Measurements from ENCODE around the gene HHAT.
A peak's percentile ranks its signal among the peaks of the same experiment; 100 is the strongest.
"Not testable (repeated sequence)": the region's sequence is repeated elsewhere in the genome, so short reads cannot be mapped to it uniquely, and the experiment has no call there.

HHAT gene

GRCh38 chr1:210402560-210402959 is 73.9 kb downstream of the HHAT start:
- Mint-ChIP-seq H3K27me3 (no peaks in the 10 kb centered on the region), H3K36me3 (peaks cover 16% of the 10 kb centered on the region), H3K4me3 (no peak overlapping the region), H3K27ac (no peak overlapping the region), H3K9me3 (no peaks in the 10 kb centered on the region), H3K4me1 (peaks cover 9% of the 10 kb centered on the region)
- ATAC-seq (ENCODE audit: low read depth) (no peak), DNase-seq (ENCODE audit: low spot score in 2 of 2) (no peak)

GRCh38 chr1:210405316-210405715 is 76.6 kb downstream of the HHAT start:
- H3K27ac Mint-ChIP-seq, result no peak overlapping the region
- no peak overlapping the region for H3K4me3 Mint-ChIP-seq
- no peak for ATAC-seq (ENCODE audit: low read depth)
- DNase-seq (ENCODE audit: low spot score in 2 of 2), result no peak
- H3K4me1 Mint-ChIP-seq, result peaks cover 8% of the 10 kb centered on the region
- H3K9me3 Mint-ChIP-seq, result no peaks in the 10 kb centered on the region
- H3K27me3 Mint-ChIP-seq, result no peaks in the 10 kb centered on the region
- peaks cover 19% of the 10 kb centered on the region for H3K36me3 Mint-ChIP-seq

- not testable (repeated sequence) for DNase-seq (ENCODE audit: low spot score in 2 of 2); H3K27ac Mint-ChIP-seq; ATAC-seq (ENCODE audit: low read depth); H3K4me3 Mint-ChIP-seq; H3K4me1 Mint-ChIP-seq; H3K9me3 Mint-ChIP-seq; H3K27me3 Mint-ChIP-seq
- peaks cover 23% of the 10 kb centered on the region for H3K36me3 Mint-ChIP-seq
Observed at GRCh38 chr1:210406341-210406740, 77.6 kb downstream of the HHAT start.

GRCh38 chr1:210407207-210407886 is 78.6 kb downstream of the HHAT start:
- Mint-ChIP-seq H3K4me3 (no peak overlapping the region), H3K36me3 (peaks cover 23% of the 10 kb centered on the region), H3K9me3 (no peaks in the 10 kb centered on the region), H3K4me1 (peaks cover 3% of the 10 kb centered on the region), H3K27me3 (no peaks in the 10 kb centered on the region), H3K27ac (no peak overlapping the region)
- peak; percentile 62 to 73 for DNase-seq (ENCODE audit: low spot score in 2 of 2)
- ATAC-seq (ENCODE audit: low read depth), result peak; percentile 73

GRCh38 chr1:210407887-210408252 is 79.2 kb downstream of the HHAT start:
- Mint-ChIP-seq H3K27me3 (no peaks in the 10 kb centered on the region), H3K4me3 (no peak overlapping the region), H3K4me1 (peaks cover 3% of the 10 kb centered on the region), H3K27ac (no peak overlapping the region), H3K9me3 (no peaks in the 10 kb centered on the region), H3K36me3 (peaks cover 19% of the 10 kb centered on the region)
- ATAC-seq (ENCODE audit: low read depth) (no peak), DNase-seq (ENCODE audit: low spot score in 2 of 2) (no peak)

GRCh38 chr1:210412240-210412639 is 83.5 kb downstream of the HHAT start:
- peaks cover 2% of the 10 kb centered on the region for H3K4me1 Mint-ChIP-seq
- H3K36me3 Mint-ChIP-seq, result peaks cover 22% of the 10 kb centered on the region
- no peaks in the 10 kb centered on the region for H3K9me3 Mint-ChIP-seq
- no peak overlapping the region for H3K27ac Mint-ChIP-seq
- H3K27me3 Mint-ChIP-seq, result no peaks in the 10 kb centered on the region
- DNase-seq (ENCODE audit: low spot score in 2 of 2) (no peak), ATAC-seq (ENCODE audit: low read depth) (no peak)
- no peak overlapping the region for H3K4me3 Mint-ChIP-seq

GRCh38 chr1:210413951-210414350 is 85.2 kb downstream of the HHAT start:
- Mint-ChIP-seq H3K27me3 (no peaks in the 10 kb centered on the region), H3K36me3 (peaks cover 27% of the 10 kb centered on the region), H3K4me3 (no peak overlapping the region), H3K27ac (no peak overlapping the region), H3K4me1 (no peaks in the 10 kb centered on the region), H3K9me3 (no peaks in the 10 kb centered on the region)
- ATAC-seq (ENCODE audit: low read depth), result no peak
- no peak for DNase-seq (ENCODE audit: low spot score in 2 of 2)

- no peak overlapping the region for H3K4me3 Mint-ChIP-seq
- H3K27me3 Mint-ChIP-seq, result no peaks in the 10 kb centered on the region
- ATAC-seq (ENCODE audit: low read depth), result no peak
- H3K4me1 Mint-ChIP-seq, result no peaks in the 10 kb centered on the region
- H3K27ac Mint-ChIP-seq, result no peak overlapping the region
- H3K36me3 Mint-ChIP-seq, result peaks cover 26% of the 10 kb centered on the region
- no peaks in the 10 kb centered on the region for H3K9me3 Mint-ChIP-seq
- DNase-seq (ENCODE audit: low spot score in 2 of 2), result no peak
Observed at GRCh38 chr1:210415846-210416448, 87.2 kb downstream of the HHAT start.

GRCh38 chr1:210416681-210417080 is 88.0 kb downstream of the HHAT start:
- no peak overlapping the region for H3K4me3 Mint-ChIP-seq
- H3K36me3 Mint-ChIP-seq, result peaks cover 24% of the 10 kb centered on the region

GRCh38 chr1:210417881-210418280 is 89.2 kb downstream of the HHAT start:
- H3K27me3 Mint-ChIP-seq, result no peaks in the 10 kb centered on the region
- no peaks in the 10 kb centered on the region for H3K9me3 Mint-ChIP-seq
- no peak overlapping the region for H3K4me3 Mint-ChIP-seq
- H3K4me1 Mint-ChIP-seq, result no peaks in the 10 kb centered on the region
- ATAC-seq (ENCODE audit: low read depth) (no peak), DNase-seq (ENCODE audit: low spot score in 2 of 2) (no peak)
- H3K27ac Mint-ChIP-seq, result no peak overlapping the region
- peaks cover 22% of the 10 kb centered on the region for H3K36me3 Mint-ChIP-seq

More at GRCh38 chr1:210416681-210417080, 88.0 kb downstream of the HHAT start:
- no peak overlapping the region for H3K27ac Mint-ChIP-seq
- H3K27me3 Mint-ChIP-seq, result no peaks in the 10 kb centered on the region
- DNase-seq (ENCODE audit: low spot score in 2 of 2) (no peak), ATAC-seq (ENCODE audit: low read depth) (no peak)
- no peaks in the 10 kb centered on the region for H3K9me3 Mint-ChIP-seq
- no peaks in the 10 kb centered on the region for H3K4me1 Mint-ChIP-seq

GRCh38 chr1:210418863-210419650 is 90.4 kb downstream of the HHAT start:
- no peaks in the 10 kb centered on the region for H3K4me1 Mint-ChIP-seq
- no peak overlapping the region for H3K27ac Mint-ChIP-seq
- H3K9me3 Mint-ChIP-seq, result no peaks in the 10 kb centered on the region
- no peak for ATAC-seq (ENCODE audit: low read depth)
- peaks cover 24% of the 10 kb centered on the region for H3K36me3 Mint-ChIP-seq
- H3K27me3 Mint-ChIP-seq, result no peaks in the 10 kb centered on the region
- no peak for DNase-seq (ENCODE audit: low spot score in 2 of 2)
- no peak overlapping the region for H3K4me3 Mint-ChIP-seq

- peaks cover 34% of the 10 kb centered on the region for H3K36me3 Mint-ChIP-seq
- H3K27ac Mint-ChIP-seq; H3K27me3 Mint-ChIP-seq; H3K4me3 Mint-ChIP-seq; DNase-seq (ENCODE audit: low spot score in 2 of 2); H3K4me1 Mint-ChIP-seq; H3K9me3 Mint-ChIP-seq; ATAC-seq (ENCODE audit: low read depth): not testable (repeated sequence)
Observed at GRCh38 chr1:210426696-210427095, 98.0 kb downstream of the HHAT start.

- Mint-ChIP-seq H3K27ac (no peak overlapping the region), H3K4me1 (peaks cover 10% of the 10 kb centered on the region), H3K36me3 (peaks cover 33% of the 10 kb centered on the region), H3K4me3 (no peak overlapping the region), H3K27me3 (no peaks in the 10 kb centered on the region), H3K9me3 (no peaks in the 10 kb centered on the region)
- DNase-seq (ENCODE audit: low spot score in 2 of 2) (no peak), ATAC-seq (ENCODE audit: low read depth) (no peak)
Observed at GRCh38 chr1:210428696-210429095, 100.0 kb downstream of the HHAT start.

GRCh38 chr1:210434223-210434622 is 105.5 kb downstream of the HHAT start:
- H3K4me3 Mint-ChIP-seq, result no peak overlapping the region
- H3K27ac Mint-ChIP-seq, result no peak overlapping the region
- no peak for DNase-seq (ENCODE audit: low spot score in 2 of 2)
- peaks cover 14% of the 10 kb centered on the region for H3K36me3 Mint-ChIP-seq
- ATAC-seq (ENCODE audit: low read depth), result no peak
- no peaks in the 10 kb centered on the region for H3K4me1 Mint-ChIP-seq
- H3K9me3 Mint-ChIP-seq, result no peaks in the 10 kb centered on the region
- no peaks in the 10 kb centered on the region for H3K27me3 Mint-ChIP-seq

Measured in memory B cell (primary cell).